ENCODE measurements around the gene TTLL11. TPM values are rescaled to one million over a fixed set of nuclear protein-coding genes. Genes with fewer than 3 reads are reported as not detected.

TTLL11 gene
- total and polyA plus RNA-seq, 4 donors: 1.4 to 4.5 (median 3.6) TPM

DNA sequence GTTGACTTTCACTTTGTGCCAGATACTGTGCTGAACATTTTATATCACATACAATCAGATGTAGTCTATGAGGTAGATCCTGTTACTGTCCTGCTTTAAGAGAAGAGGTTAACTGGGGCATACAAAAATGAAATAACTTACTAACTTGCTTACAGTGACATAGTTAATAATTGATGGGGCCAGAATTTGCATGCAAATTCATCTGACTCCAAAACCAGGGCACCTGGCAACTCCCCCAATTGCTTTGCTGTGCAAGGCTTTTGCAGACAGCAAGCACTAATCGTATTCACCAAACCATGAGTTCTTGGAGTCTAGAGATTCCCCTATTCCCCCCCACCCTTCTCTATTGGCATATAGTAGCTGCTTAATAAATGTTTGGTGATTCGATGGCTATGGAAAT is 155.9 kb downstream of the TTLL11 start:
- Histone ChIP-seq H3K36me3 (ENCODE audit: control insufficient read depth in 4 of 4, insufficient read depth in 3 of 4, low read depth in 1 of 4, low read length in 3 of 4) (no peaks in the 10 kb centered on the region), H3K4me1 (ENCODE audit: control insufficient read depth in 4 of 4, insufficient read depth in 4 of 4, low read length in 3 of 4) (peaks cover 0 to 1% (median 0%) of the 10 kb centered on the region in 4 donors), H3K9ac (ENCODE audit: low read depth in 1 of 2, low read length in 2 of 2) (no peak overlapping the region), H3K27ac (ENCODE audit: low read depth in 1 of 2, low read length in 2 of 2) (no peak overlapping the region), H3K27me3 (ENCODE audit: control insufficient read depth in 4 of 4, insufficient read depth in 4 of 4, low read length in 3 of 4) (no peaks in the 10 kb centered on the region), H3K4me3 (ENCODE audit: low read depth in 1 of 3, low read length in 3 of 3) (no peak overlapping the region), H3K9me3 (ENCODE audit: control insufficient read depth in 4 of 4, low read length in 3 of 4) (no peaks in the 10 kb centered on the region)
- DNase-seq (ENCODE audit: low spot score): no peak
- TF ChIP-seq, protein P1, sequence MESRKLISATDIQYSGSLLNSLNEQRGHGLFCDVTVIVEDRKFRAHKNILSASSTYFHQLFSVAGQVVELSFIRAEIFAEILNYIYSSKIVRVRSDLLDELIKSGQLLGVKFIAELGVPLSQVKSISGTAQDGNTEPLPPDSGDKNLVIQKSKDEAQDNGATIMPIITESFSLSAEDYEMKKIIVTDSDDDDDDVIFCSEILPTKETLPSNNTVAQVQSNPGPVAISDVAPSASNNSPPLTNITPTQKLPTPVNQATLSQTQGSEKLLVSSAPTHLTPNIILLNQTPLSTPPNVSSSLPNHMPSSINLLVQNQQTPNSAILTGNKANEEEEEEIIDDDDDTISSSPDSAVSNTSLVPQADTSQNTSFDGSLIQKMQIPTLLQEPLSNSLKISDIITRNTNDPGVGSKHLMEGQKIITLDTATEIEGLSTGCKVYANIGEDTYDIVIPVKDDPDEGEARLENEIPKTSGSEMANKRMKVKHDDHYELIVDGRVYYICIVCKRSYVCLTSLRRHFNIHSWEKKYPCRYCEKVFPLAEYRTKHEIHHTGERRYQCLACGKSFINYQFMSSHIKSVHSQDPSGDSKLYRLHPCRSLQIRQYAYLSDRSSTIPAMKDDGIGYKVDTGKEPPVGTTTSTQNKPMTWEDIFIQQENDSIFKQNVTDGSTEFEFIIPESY (IDR thresholded peaks at IDR 0.05): no peak
- no peak for TF ChIP-seq GABPA (IDR thresholded peaks at IDR 0.05 in 1 of 2, conservative IDR thresholded peaks at IDR 0.05 in 1 of 2)
- TF ChIP-seq, protein P2, sequence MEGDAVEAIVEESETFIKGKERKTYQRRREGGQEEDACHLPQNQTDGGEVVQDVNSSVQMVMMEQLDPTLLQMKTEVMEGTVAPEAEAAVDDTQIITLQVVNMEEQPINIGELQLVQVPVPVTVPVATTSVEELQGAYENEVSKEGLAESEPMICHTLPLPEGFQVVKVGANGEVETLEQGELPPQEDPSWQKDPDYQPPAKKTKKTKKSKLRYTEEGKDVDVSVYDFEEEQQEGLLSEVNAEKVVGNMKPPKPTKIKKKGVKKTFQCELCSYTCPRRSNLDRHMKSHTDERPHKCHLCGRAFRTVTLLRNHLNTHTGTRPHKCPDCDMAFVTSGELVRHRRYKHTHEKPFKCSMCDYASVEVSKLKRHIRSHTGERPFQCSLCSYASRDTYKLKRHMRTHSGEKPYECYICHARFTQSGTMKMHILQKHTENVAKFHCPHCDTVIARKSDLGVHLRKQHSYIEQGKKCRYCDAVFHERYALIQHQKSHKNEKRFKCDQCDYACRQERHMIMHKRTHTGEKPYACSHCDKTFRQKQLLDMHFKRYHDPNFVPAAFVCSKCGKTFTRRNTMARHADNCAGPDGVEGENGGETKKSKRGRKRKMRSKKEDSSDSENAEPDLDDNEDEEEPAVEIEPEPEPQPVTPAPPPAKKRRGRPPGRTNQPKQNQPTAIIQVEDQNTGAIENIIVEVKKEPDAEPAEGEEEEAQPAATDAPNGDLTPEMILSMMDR (IDR thresholded peaks at IDR 0.05; ENCODE audit: low read depth, low read length, missing input control): no peak
- no peak for TF ChIP-seq NR2F2 (IDR thresholded peaks at IDR 0.05)
- TF ChIP-seq RXRA (IDR thresholded peaks at IDR 0.05): no peak
- no peak for TF ChIP-seq EGR1 (IDR thresholded peaks at IDR 0.05; ENCODE audit: low read depth in 2 of 2)
- 88% methylated on average over 2 of the region's 2 CpGs for WGBS

DNA sequence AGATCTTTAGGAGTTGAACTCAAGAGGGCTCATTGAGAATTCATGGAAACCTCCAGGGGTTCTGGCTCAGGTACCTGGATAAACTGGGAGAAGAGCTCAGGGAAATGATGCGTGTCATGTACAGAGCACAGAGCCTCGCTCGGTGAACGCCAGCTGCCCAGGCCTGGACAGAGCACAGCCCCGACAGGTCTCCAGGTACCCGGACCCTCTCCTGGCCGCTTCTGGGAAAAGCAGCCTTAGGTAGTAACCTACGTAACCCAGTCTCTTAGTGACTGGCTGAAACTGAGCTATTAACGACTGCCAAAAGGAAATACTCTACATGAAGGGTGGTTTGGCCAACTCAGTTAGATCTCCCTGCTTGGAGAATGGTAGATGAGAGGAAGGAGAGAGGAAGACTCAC is 157.4 kb downstream of the TTLL11 start:
- whole genome bisulfite sequencing: 94% methylated on average over 9 of the region's 9 CpGs

DNA sequence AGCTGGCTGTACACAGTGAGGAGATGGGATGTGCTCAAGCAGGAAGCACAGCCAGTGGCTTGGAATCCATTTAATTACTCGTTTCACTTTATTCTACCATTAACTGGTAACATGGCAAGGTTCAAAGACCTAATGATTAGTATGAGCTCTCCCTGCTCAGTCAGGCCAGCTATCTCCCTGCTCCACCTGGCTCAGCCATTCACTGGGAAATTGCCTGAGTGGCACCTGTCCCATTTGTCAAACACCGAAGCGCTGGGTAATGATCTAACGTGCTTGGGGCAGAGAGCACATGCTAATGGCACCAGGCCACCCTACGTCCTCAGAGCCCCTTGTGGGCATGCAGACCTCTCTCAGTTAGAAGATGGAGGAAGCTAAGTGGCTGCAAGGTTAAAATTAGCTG is 162.2 kb downstream of the TTLL11 start:
- Histone ChIP-seq H3K9ac (ENCODE audit: low read depth in 1 of 2, low read length in 2 of 2) (no peak overlapping the region), H3K4me1 (ENCODE audit: control insufficient read depth in 4 of 4, insufficient read depth in 4 of 4, low read length in 3 of 4) (peaks cover 0 to 7% (median 2%) of the 10 kb centered on the region in 4 donors), H3K4me3 (ENCODE audit: low read depth in 1 of 3, low read length in 3 of 3) (no peak overlapping the region), H3K36me3 (ENCODE audit: control insufficient read depth in 4 of 4, insufficient read depth in 3 of 4, low read depth in 1 of 4, low read length in 3 of 4) (no peaks in the 10 kb centered on the region), H3K27ac (ENCODE audit: low read depth in 1 of 2, low read length in 2 of 2) (no peak overlapping the region), H3K9me3 (ENCODE audit: control insufficient read depth in 4 of 4, low read length in 3 of 4) (no peaks in the 10 kb centered on the region), H3K27me3 (ENCODE audit: control insufficient read depth in 4 of 4, insufficient read depth in 4 of 4, low read length in 3 of 4) (no peaks in the 10 kb centered on the region)
- no peak for DNase-seq (ENCODE audit: low spot score)
- TF ChIP-seq YY1 (IDR thresholded peaks at IDR 0.05) (no peak), FOXA2 (IDR thresholded peaks at IDR 0.05) (no peak), HNF4G (IDR thresholded peaks at IDR 0.05) (no peak)
- whole genome bisulfite sequencing: 35% methylated on average over 5 of the region's 5 CpGs

More for the DNA sequence above, 157.4 kb downstream of the TTLL11 start:
- H3K4me3 ChIP-seq (ENCODE audit: low read depth in 1 of 3, low read length in 3 of 3): no peak overlapping the region
- H3K27ac ChIP-seq (ENCODE audit: low read depth in 1 of 2, low read length in 2 of 2): no peak overlapping the region
- H3K4me1 ChIP-seq (ENCODE audit: control insufficient read depth in 4 of 4, insufficient read depth in 4 of 4, low read length in 3 of 4): peaks cover 0 to 4% (median 2%) of the 10 kb centered on the region in 4 donors
- no peaks in the 10 kb centered on the region for H3K9me3 ChIP-seq (ENCODE audit: control insufficient read depth in 4 of 4, low read length in 3 of 4)
- no peaks in the 10 kb centered on the region for H3K36me3 ChIP-seq (ENCODE audit: control insufficient read depth in 4 of 4, insufficient read depth in 3 of 4, low read depth in 1 of 4, low read length in 3 of 4)
- H3K27me3 ChIP-seq (ENCODE audit: control insufficient read depth in 4 of 4, insufficient read depth in 4 of 4, low read length in 3 of 4): no peaks in the 10 kb centered on the region
- TF ChIP-seq HNF4A (conservative IDR thresholded peaks at IDR 0.05): no peak
- DNase-seq (ENCODE audit: low spot score): no peak
- no peak overlapping the region for H3K9ac ChIP-seq (ENCODE audit: low read depth in 1 of 2, low read length in 2 of 2)
